Sciatic nerve (tissue), 2 donors: ENCODE results near the gene SCGB1C2. TPM values are rescaled to one million over a fixed set of nuclear protein-coding genes. Genes with fewer than 3 reads are reported as not detected.
"Not testable (repeated sequence)": the region's sequence is repeated elsewhere in the genome, so short reads cannot be mapped to it uniquely, and the experiment has no call there.

Experiments used
- ATAC-seq: fragments of 200-7000 bp; cut with Tn5 transposase; one replicate; pipeline ENCODE4 v1.9.1; 2020; ENCODE audit warnings: mild to moderate bottlenecking, moderate library complexity
- DNase-seq: peaks from one replicate; pipeline ENCODE4 v3.0.0-alpha.2; 2020; ENCODE audit warnings: low spot score
- intact Hi-C: fragments of 100-400 bp; cut with DNase I; formaldehyde crosslinking; loops from one replicate; pipeline ENCODE4 v1.14.2; 2022
- total RNA-seq: library from RNA; stranded (reverse); fragmentation: NEBNext Ultra II Directional; extraction: Animal tissue kit (Norgen Biotek cat#: 25700); gene quantifications from one replicate; pipeline ENCODE4 v1.2.1, GENCODE V29; 2021
- donor health status: DM: no; HTN: no; CAD: no.
- donor health status: DM: no; HTN: no; CAD: no.

Gene SCGB1C2
- total RNA-seq, 1 donor from 2014 or later: not detected

DNA sequence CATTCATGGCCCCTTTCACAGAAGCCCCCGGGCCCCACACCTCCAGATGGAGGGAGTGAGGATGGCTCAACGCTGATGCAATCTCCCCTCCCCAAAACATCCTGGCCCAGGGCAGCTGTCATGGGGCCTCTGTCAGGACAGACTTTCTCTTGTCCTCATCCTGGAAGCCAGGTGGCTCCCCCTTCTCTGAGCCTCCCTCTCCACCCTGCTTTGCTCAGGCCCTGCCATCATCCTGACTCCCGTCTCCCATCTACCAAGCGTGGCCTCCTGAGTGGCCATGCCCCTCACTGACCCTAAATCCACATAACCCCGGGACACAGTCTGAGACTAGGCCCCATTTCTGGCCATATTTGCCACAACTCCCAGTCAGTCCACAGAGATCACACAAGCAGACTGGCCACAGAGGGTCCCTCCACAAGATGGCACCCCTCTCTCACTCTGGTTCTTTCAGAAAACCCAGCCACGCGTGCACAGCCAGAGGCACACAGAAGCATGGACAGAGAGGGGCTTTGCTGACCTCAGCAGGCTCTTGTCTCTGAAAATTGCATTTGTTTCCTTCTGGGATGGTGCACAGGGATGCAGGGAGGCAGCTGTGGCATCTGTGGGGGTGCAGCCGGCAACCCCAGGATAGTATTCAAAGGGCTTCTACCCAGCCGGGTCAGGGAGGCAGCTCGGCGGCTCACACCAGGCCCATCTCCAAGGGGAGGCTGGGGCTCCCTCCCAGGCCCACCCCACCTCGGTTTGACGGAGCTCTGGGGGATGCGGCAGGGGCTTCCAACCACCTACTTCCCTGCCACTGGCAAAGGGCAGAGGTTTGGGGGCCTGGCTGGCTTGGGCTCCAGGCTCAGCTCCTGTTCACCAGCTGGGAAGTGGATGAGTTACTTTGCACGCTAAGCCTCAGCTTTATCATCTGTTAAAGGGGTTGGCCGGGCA, 27.2 kb downstream of the SCGB1C2 start:
- intact Hi-C loops: no loop called here
- DNase-seq (no peak), ATAC-seq (peak; percentile 91)

DNA sequence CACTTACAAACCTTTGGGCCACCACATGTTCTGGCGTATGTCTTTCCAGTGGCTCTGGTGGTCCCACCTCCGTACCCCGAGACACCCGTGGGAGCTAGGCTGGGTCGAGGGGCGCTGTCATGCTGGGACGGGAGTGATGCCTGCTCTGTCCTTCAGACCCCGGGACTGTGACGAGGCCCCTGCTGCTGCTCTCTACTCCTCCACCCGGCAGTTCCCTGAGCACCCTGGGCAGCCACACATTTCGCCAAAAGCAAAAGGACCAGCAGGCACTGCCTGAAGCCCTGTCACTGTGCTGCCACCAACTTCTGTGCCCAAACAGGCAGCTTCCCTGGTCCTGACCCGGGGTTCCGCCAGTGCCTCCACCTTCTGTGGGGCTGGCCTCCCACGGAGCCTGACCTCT, 28.6 kb downstream of the SCGB1C2 start:
- DNase-seq (no peak), ATAC-seq (no peak)
- intact Hi-C loops: no loop called here

DNA sequence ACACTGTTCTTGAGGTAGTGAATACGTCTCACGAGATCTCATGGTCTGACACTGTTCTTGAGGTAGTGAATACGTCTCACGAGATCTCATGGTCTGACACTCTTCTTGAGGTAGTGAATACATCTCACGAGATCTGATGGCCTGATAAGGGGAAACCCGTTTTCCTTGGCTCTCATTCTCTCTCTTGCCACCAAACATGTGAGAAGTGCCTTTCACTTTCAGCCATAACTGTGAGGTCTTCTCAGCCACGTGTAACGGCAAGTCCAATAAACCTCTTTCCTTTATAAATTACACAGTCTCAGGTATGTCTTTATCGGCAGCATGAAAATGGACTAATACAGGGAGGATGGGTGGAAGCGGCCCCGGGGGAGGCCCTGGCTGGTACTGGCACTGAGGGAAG, 31.2 kb downstream of the SCGB1C2 start:
- DNase-seq, ATAC-seq, intact Hi-C loops: not testable (repeated sequence)

DNA sequence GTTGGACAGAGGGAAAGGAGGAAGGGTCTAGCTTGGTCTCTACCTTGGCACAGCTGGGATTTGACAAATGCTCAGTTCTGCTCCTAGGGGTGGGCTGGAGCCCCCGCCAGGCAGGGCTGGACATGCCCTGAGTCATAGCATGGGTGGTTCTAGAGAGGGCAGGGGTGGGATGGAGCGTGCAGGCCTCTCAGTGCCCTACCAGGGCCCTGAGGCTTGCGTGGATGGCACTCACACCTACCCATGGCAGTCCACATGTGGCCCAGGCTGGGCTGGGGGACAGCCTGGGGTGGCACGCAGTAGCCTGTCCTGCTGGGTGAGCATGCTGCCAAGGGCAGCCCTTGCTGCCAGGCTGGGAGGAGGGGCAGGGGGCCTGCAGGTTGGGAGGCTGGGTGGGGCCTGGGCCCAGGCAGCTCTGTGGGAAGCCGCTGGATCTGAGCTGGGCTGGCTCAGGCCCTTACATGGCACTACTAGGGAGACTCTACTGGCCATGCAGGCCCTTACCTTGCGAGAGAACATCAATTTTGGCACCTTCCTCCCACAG, 32.8 kb downstream of the SCGB1C2 start:
- ATAC-seq: no peak
- intact Hi-C loops: no loop called here
- no peak for DNase-seq

DNA sequence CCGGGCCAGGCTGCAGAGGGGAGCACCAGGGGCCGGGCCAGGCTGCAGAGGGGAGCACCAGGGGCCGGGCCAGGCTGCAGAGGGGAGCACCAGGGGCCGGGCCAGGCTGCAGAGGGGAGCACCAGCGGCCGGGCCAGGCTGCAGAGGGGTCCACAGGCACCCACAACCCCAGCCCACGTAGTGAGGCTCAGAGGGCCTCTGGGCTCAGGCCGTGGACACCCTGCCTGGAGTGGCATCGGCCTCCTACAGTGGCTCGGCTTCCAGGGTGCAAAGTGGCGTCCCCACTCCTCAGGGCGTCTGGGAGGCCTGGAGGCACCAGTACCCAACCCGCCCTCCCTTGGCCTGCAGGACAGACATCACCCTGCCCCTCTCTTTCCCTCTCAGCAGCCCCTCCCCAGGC, 34.5 kb downstream of the SCGB1C2 start:
- ATAC-seq (no peak), DNase-seq (no peak)
- intact Hi-C loops: no loop called here

DNA sequence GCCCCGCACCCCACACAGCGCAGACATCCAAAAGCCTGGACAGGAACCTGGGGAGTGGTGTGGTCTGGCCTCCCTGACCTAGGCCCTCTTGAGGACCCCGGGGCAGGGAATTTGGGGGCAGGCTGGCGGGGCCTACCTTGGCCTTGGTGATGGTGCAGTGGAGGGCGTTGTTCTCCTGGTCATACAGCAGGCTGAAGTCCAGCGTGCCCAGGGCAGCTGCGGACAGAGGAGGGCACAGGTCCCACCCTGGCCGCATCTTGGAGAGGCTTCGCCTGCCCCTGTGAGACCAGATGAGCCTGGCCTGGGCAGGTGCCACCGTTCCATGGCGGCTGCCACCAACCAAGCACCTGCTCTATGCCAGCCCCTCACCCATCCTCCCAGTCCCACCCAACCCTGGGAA, 35.0 kb downstream of the SCGB1C2 start:
- no peak for DNase-seq
- intact Hi-C loops: no loop called here
- no peak for ATAC-seq

DNA sequence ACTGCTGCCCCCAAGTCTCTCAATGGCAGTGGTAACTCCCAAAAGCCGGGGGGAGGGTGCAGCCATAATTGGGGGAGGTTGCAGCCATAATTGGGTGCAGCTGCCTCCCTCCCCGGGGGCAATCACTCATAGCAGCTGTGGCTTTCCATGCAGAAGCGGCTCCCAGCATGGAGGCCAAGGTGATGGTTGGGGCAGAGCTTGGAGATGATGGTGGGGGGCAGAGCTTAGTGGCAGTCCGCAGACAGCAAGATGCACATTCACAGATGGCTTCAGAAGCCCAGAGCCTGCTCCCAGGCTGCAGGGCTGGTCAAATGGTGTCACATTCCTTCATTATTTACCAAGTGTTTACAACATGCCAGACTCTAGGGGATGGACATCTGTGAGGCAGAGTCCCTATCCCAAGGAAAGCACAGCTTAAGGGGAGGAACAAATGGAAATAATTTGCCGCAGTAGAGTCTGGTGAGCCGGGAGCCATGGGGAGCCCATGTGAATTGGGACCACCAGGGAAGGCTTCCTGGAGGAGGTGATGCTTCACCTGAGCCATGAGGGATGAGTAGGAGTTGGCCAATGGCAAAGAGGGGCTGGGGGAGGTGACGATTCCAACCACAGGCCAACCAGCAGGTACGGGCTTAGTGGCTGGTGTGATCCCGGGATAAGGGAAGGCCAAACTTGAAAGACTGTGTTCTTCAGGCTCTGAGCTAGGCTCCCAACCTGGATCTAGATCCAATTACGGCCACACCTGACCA, 36.0 kb downstream of the SCGB1C2 start:
- DNase-seq (no peak), ATAC-seq (no peak)
- intact Hi-C loops: no loop called here

DNA sequence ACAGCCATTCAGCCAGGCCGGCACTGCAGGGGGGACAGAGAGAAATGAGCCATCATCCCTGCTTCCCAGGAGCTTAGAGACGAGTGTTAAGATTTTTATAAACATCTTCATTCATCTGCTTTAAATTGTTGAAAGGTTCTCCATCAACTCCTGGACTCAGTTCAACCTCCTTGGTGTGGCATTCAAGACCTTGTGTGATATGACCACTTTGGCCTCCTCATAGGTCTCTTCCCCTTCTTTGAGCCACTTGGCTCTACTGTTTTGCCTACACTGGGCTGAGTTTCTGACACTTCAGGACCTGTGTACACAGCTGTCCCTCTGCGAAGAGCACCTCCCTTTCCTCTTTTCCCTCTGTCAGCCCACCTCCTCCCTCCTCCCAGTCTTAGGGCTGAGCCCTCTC, 39.8 kb downstream of the SCGB1C2 start:
- intact Hi-C loops: no loop called here
- DNase-seq: no peak
- ATAC-seq: no peak

DNA sequence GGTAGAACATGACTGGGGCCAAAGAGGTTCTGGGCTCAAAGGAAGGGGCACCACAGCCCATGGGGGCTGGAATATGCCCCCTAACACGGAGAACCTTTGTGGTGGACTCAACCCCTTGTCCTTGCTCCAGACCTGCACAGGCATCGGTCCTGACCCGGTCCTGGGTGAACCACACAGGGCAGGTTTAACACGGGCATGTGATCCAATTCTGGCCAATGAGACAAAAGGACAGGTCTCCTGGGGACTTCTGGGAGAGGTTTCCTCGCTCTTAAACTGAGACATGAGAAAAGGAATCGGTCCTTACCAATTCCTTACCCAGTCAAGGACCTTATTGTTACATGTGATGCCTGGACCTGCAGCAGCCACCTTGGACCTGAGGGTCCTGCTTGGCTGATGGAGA, 40.4 kb downstream of the SCGB1C2 start:
- intact Hi-C loops: no loop called here

DNA sequence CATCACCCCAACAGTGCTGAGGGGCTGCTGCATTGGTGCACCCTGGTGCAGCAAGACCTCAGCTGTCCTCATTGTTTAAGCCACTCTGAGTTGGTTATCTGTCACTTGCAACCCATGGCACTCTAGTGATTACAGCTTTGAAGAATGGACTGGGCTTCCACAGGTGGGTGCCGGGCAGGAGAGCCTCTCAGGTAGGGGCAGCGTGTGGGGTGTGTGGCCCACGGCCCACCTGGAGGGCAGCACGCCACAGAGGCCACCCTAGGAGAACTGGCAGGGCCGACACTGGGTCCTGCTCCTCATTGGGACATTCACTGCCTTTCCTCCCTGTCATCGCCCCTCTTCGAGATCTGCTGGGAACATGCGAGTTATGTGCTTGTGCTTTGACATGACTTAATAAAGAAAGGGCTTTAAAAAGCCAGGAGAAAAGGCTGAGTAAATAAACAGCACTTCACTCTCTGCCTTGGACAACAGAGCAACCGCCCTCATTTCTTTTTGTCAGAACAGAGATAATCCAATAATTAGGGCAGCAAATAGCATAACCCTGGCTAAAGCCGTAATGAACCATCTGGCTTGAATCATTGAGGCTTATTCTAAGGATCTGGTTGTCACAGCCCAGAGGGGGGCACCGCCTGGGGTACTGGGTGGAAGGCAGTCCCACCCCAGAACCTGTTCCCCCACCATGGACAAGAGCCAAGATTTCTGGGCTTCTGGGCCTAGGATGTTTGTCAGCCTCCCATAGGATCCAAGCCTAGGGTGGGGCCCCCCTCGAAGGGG, 41.1 kb downstream of the SCGB1C2 start:
- no peak for DNase-seq
- no peak for ATAC-seq
- intact Hi-C loops: no loop called here

More for the DNA sequence above, 40.4 kb downstream of the SCGB1C2 start:
- ATAC-seq (no peak), DNase-seq (no peak)

DNA sequence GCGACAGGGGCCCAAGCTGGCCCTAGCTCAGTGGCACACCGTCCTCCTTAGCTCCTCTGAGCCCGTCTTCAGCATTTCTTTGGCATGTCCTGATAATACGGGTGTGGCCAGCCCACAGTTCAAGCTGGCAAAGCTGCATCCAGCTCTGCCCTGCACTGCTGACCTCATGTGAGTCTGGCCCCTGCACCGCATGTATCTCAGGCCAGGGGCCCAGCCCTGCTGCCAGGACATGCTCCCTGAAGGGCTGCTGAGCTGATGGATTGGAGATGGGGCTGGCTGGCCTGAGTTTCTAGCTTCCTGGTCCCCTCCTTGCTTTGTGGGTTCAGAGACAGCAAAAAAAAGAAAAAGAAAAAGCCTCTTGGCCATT, 41.7 kb downstream of the SCGB1C2 start:
- intact Hi-C loops: no loop called here
- ATAC-seq (peak; percentile 27), DNase-seq (no peak)

DNA sequence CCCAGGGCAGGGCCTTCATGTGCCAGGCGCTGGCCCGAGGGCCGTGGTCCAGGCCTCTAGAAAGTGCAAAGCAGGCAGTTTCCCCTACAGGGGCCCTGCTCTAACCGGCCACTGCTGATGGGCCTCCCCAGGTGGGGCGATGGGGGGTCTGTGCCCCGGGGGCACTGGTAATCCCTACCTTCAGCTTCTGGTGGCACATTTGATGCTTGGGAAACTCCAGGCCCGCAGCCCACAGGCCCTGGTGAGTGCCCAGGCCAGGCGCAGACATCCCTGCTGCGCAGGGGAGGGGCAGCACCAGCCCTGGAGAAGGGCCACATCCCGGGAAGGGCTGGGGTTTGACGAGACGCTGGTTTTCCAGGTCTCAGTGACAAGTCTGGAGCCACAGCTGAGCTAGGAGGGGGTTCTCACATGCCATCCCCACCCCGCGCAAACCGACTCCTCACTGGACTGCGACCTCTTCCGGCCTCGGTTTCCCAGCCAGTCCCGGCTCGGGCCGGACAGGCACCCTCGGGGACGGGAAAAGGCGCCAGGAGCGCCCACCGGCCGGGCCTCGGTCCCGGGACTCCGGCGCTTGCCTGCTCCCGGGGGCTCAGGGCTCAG, 42.5 kb downstream of the SCGB1C2 start:
- intact Hi-C loops: no loop called here
- peak; percentile 6 for ATAC-seq
- DNase-seq: no peak

DNA sequence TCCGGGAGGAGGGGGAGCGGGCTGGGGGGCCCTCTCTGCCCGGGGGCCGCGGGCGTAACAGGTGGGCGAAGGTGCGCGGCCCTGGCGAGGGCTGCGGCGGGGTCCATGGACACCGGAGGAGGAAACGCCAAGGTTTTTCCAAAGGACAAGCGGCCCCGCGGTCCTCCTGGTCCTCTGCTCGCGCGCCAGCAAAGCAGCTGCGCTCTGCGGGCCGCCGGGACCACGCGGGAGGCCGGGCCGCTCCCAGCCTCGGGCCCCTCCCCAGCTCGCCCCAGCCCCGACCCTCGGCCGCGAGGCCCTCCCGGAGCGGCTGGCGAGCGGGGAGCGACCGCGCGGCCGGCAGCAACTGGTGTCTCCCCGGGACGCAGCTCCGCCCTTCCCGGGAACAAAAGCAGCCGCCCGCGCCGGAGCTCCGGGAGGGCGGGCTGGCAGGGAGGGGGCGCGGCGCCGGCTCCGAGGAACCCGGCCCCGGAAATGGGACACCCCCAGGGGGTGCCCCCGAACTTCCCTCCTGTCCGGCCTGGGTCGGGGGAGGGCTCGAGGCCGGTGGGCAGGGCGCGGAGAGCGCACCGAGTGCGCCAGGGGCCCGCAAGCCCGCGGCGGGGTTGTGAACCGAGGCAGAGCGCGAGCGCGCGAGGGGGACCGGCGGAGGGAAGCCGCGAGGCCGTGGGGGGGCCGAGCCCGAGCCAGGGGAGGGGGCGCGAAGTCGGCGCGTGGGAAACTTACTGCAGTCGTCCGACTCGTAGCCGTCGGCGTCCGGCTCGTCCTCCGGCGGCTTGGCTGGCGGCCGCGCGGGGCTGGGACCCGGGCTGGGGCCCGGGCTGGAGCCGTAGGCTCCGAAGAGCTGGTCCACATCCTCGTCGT, 43.2 kb downstream of the SCGB1C2 start:
- ATAC-seq: peak; percentile 4
- intact Hi-C loops: no loop called here
- no peak for DNase-seq

DNA sequence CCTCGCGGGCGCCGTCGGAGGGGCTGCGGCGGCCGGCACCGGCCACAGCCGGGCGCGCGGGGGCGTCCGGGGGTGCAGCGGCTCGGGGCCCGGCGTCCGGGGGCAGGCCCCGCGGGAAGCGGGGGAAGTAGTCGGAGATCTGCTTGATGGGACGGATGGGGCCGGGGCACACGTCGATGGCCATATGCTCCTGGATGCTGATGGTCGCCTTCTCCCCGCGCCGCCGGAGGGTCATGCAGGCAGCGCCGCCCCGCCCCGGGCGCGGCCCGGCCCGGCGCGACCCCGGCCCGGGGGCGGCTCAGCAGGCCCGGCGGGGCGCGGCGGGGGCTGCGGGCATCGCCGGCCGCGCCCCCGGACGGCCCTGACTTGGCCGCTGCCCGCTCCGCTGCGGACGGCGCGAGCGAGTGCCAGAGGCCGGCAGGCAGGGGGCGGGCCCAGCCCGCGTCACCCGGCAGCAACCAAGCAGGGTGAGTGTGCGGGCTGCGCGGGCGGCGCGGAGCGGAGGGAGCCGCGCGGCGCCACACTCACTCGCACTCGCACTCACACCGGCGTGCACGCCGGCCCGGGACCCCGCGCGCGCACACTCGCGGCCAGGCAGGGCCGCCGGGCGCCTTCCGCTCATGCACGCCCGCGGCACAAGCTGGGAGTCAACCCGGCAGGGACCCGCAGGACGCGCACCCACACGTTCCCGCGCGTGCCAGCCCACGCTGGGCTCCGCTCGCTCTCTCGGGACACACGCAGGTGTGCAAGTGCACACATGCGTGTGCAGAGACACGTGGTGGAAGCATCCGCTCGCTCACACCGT, 44.1 kb downstream of the SCGB1C2 start, which contains the start of gene DOC2B:
TSS of gene DOC2B (minus strand) at position 406 of the 805 bp plus-strand sequence. CDS start at position 235, 171 bp downstream.
- intact Hi-C loops: no loop called here
- DNase-seq: no peak
- ATAC-seq: peak; percentile 67

DNA sequence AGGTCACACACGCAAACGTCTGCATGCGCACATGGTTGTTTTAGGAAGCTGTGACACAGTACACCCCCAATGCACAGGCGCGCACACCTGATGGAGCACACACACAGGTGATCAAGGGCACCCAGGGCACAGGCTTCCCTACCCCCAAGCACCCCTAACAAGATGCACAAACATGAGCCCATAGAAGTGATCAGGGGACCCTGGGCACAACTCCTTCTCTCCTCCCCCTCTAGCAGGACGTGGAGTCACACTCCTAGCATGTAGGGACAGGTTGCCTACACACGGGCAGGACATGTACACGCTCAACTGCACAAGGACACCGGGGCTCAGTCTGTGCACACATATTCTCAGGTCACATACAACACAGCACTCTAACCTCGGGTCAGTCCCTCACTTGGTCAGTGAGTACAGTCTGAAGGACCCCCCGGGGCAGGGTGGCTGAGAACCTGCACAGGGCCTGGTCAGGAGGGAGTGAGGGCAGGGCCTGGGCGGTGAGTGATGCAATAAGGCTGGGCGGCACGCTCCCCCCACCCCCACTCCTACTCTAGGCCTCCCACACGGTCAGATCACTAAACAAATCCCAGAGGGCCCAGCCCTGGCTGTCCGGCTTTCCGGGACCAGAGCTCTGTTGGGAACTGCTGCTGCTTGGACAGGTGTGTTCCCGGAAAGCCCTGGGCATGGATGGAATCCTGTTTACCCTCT, 44.8 kb downstream of the SCGB1C2 start:
- intact Hi-C loops: no loop called here
- no peak for DNase-seq
- ATAC-seq: peak; percentile 55

DNA sequence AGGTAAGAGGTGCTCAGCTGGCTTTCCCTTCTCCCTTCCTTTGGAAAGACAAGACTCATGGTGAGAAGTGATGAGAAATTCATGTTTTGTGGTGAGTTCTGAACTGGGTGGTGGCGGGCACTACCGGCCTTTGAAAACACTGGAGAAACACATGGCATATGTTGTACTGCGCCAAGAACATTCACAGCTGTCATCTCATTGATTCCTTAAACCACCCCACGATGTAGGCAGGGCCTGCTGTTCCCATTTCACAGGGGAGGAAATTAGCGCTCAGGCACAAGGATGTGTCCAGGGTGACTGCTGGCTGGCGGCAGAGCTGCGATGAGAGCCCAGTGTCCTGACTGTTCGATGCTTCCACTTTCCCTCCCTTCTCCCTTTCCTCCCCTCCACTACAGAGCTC, 45.7 kb downstream of the SCGB1C2 start:
- intact Hi-C loops: no loop called here
- ATAC-seq (no peak), DNase-seq (no peak)
